DMS153 treated with DMSO at 0.1 percent for 48 hours (cell line): Measurements from ENCODE around the gene PSMC1.
A peak's percentile ranks its signal among the peaks of the same experiment; 100 is the strongest.
"Not testable (repeated sequence)": the region's sequence is repeated elsewhere in the genome, so short reads cannot be mapped to it uniquely, and the experiment has no call there.

ENCODE experiments used
- DNase-seq: peaks from one replicate; lab custom pipeline; 2025; ENCODE audit not compliant: unreplicated experiment; lab: John Stamatoyannopoulos, UW

PSMC1 gene

GRCh38 chr14:90256354-90257131 lies at the start of gene PSMC1:
TSS of gene PSMC1 (plus strand) at chr14:90256553. CDS start at chr14:90256598, 45 bp downstream.
- DNase-seq = peak; percentile 63

GRCh38 chr14:90213099-90213748 lies 43.1 kb upstream of the PSMC1 start:
- no peak for DNase-seq

GRCh38 chr14:90228478-90228877 lies 27.9 kb upstream of the PSMC1 start:
- no peak for DNase-seq

GRCh38 chr14:90229942-90230341 lies 26.4 kb upstream of the PSMC1 start:
- not testable (repeated sequence) for DNase-seq

GRCh38 chr14:90235179-90235976 lies 21.0 kb upstream of the PSMC1 start:
- peak; percentile 46 for DNase-seq

- DNase-seq = no peak
Observed at GRCh38 chr14:90239139-90239538, 17.2 kb upstream of the PSMC1 start.

- no peak for DNase-seq
Observed at GRCh38 chr14:90242444-90242843, 13.9 kb upstream of the PSMC1 start.

GRCh38 chr14:90246936-90247335 lies 9.4 kb upstream of the PSMC1 start:
- DNase-seq = no peak

GRCh38 chr14:90247441-90247840 lies 8.9 kb upstream of the PSMC1 start:
- DNase-seq = not testable (repeated sequence)

- DNase-seq = no peak
Observed at GRCh38 chr14:90248594-90248993, 7.8 kb upstream of the PSMC1 start.

- DNase-seq = no peak
Observed at GRCh38 chr14:90253826-90254225, 2.5 kb upstream of the PSMC1 start.

- no peak for DNase-seq
Observed at GRCh38 chr14:90255871-90256270, 482 bp upstream of the PSMC1 start.

- no peak for DNase-seq
Observed at GRCh38 chr14:90263748-90264449, 7.5 kb downstream of the PSMC1 start.

- DNase-seq = no peak
Observed at GRCh38 chr14:90266441-90267154, 10.2 kb downstream of the PSMC1 start.

- DNase-seq = no peak
Observed at GRCh38 chr14:90268420-90268819, 12.1 kb downstream of the PSMC1 start.

GRCh38 chr14:90272523-90272922 lies 16.2 kb downstream of the PSMC1 start:
- no peak for DNase-seq

GRCh38 chr14:90273532-90273931 lies 17.2 kb downstream of the PSMC1 start:
- no peak for DNase-seq

- no peak for DNase-seq
Observed at GRCh38 chr14:90274019-90274418, 17.7 kb downstream of the PSMC1 start.

- no peak for DNase-seq
Observed at GRCh38 chr14:90274808-90275457, 18.6 kb downstream of the PSMC1 start.

- DNase-seq = no peak
Observed at GRCh38 chr14:90275458-90275814, 19.1 kb downstream of the PSMC1 start.
